ENCODE results near the gene EPHA10. TPM values are rescaled to one million over a fixed set of nuclear protein-coding genes. Genes with fewer than 3 reads are reported as not detected.
"Not testable (repeated sequence)": the region's sequence is repeated elsewhere in the genome, so short reads cannot be mapped to it uniquely, and the experiment has no call there.

Gene EPHA10
- polyA plus RNA-seq (2013, experiment 1 of 2; ENCODE audit: insufficient read length) = not detected
- not detected for polyA plus RNA-seq (2013, experiment 2 of 2; ENCODE audit: insufficient read length)

GRCh38 chr1:37764888-37765441 lies at the start of gene EPHA10:
EPHA10 (minus strand) TSS chr1:37765120; CDS start chr1:37765066, 54 bp downstream.
- DNase-seq = no peak

GRCh38 chr1:37814252-37814651 lies 49.3 kb upstream of the EPHA10 start:
- no peak for DNase-seq

- DNase-seq = no peak
Observed at GRCh38 chr1:37813529-37814145, 48.7 kb upstream of the EPHA10 start.

- peak; percentile 79 for DNase-seq
Observed at GRCh38 chr1:37811027-37811655, 46.2 kb upstream of the EPHA10 start.

- no peak for DNase-seq
Observed at GRCh38 chr1:37809942-37810341, 45.0 kb upstream of the EPHA10 start.

GRCh38 chr1:37808369-37809319 lies 43.7 kb upstream of the EPHA10 start:
- DNase-seq = peak; percentile 83

- DNase-seq = peak; percentile 94
Observed at GRCh38 chr1:37807555-37808368, 42.8 kb upstream of the EPHA10 start, which contains the start of the genes C1orf122 and YRDC. C1orf122 (plus strand) TSS chr1:37807790; CDS start chr1:37808405, 615 bp downstream. YRDC (minus strand) TSS chr1:37808208; CDS start chr1:37808180, 28 bp downstream.

- no peak for DNase-seq
Observed at GRCh38 chr1:37807220-37807554, 42.3 kb upstream of the EPHA10 start.

- DNase-seq = no peak
Observed at GRCh38 chr1:37802439-37802838, 37.5 kb upstream of the EPHA10 start.

- no peak for DNase-seq
Observed at GRCh38 chr1:37797750-37798345, 32.9 kb upstream of the EPHA10 start.

- peak; percentile 39 for DNase-seq
Observed at GRCh38 chr1:37795340-37796125, 30.6 kb upstream of the EPHA10 start.

- no peak for DNase-seq
Observed at GRCh38 chr1:37794372-37795339, 29.7 kb upstream of the EPHA10 start.

GRCh38 chr1:37793773-37794371 lies 29.0 kb upstream of the EPHA10 start, which contains the start of gene MANEAL:
MANEAL (plus strand) TSS chr1:37793847; CDS start chr1:37794183, 336 bp downstream.
- DNase-seq = peak; percentile 35

- DNase-seq = no peak
Observed at GRCh38 chr1:37792943-37793686, 28.2 kb upstream of the EPHA10 start.

- DNase-seq = no peak
Observed at GRCh38 chr1:37782491-37782890, 17.6 kb upstream of the EPHA10 start.

- no peak for DNase-seq
Observed at GRCh38 chr1:37778654-37779053, 13.7 kb upstream of the EPHA10 start.

GRCh38 chr1:37776946-37777516 lies 12.1 kb upstream of the EPHA10 start:
- no peak for DNase-seq

GRCh38 chr1:37771440-37771839 lies 6.5 kb upstream of the EPHA10 start:
- not testable (repeated sequence) for DNase-seq

Data from fibroblast of skin of abdomen (primary cell).